Retinal pigment epithelial cell (primary cell): ENCODE data around the gene TBP.
A peak's percentile ranks its signal among the peaks of the same experiment; 100 is the strongest.
"Not testable (repeated sequence)": the region's sequence is repeated elsewhere in the genome, so short reads cannot be mapped to it uniquely, and the experiment has no call there.

Experiments
- DNase-seq: peaks from one replicate; pipeline ENCODE4 v3.0.0-alpha.2; 2010; ENCODE audit warnings: low read depth
- H3K4me3 ChIP-seq: 2 replicates; pipeline ENCODE4 v1.5.1; 2011; ENCODE audit warnings: mild to moderate bottlenecking, low read length, control low read depth, moderate library complexity
- CTCF ChIP-seq: conservative IDR thresholded peaks from 2 replicates; pipeline ENCODE4 v1.5.1; 2011; ENCODE audit warnings: low read depth, low read length, control low read depth, inconsistent platforms

Gene TBP

GRCh38 chr6:170554013-170554795 is at the start of gene TBP:
Gene TBP (plus strand): TSS chr6:170554369. CDS start chr6:170557030, 2,661 bp downstream.
- TF ChIP-seq CTCF, result no peak
- DNase-seq, result peak; percentile 97
- peak within 1 kb of the TSS; percentile 84 for H3K4me3 ChIP-seq

- no peak for TF ChIP-seq CTCF
- no peak for DNase-seq
- no peak overlapping the region for H3K4me3 ChIP-seq
Observed at GRCh38 chr6:170504479-170504878, 49.7 kb upstream of the TBP start.

GRCh38 chr6:170505306-170505705 is 48.9 kb upstream of the TBP start:
- no peak overlapping the region for H3K4me3 ChIP-seq
- no peak for TF ChIP-seq CTCF
- DNase-seq, result no peak

GRCh38 chr6:170506446-170506845 is 47.7 kb upstream of the TBP start:
- no peak for DNase-seq
- H3K4me3 ChIP-seq, result no peak overlapping the region
- TF ChIP-seq CTCF, result no peak

- not testable (repeated sequence) for H3K4me3 ChIP-seq, DNase-seq
Observed at GRCh38 chr6:170507728-170508127, 46.4 kb upstream of the TBP start.

- H3K4me3 ChIP-seq, DNase-seq: not testable (repeated sequence)
Observed at GRCh38 chr6:170508275-170508674, 45.9 kb upstream of the TBP start.

GRCh38 chr6:170508892-170509722 is 45.1 kb upstream of the TBP start:
- DNase-seq, H3K4me3 ChIP-seq: not testable (repeated sequence)

- no peak for TF ChIP-seq CTCF
- no peak overlapping the region for H3K4me3 ChIP-seq
- DNase-seq, result no peak
Observed at GRCh38 chr6:170509723-170510018, 44.5 kb upstream of the TBP start.
